Endothelial cell of umbilical vein (primary cell): ENCODE results near the gene DTNA. TPM values are rescaled to one million over a fixed set of nuclear protein-coding genes. Genes with fewer than 3 reads are reported as not detected.

ENCODE experiments used
- BruUV-seq: library from RNA; stranded (reverse); fragments of 400-500 nt; replicated peaks from 2 replicates; lab custom pipeline; 2021; lab: Mats Ljungman, UMichigan
- CTCF ChIA-PET: fragments of 300-600, 350-600 bp; sonication (Branson Sonifier 250); formaldehyde crosslinking; loops from one replicate; lab custom pipeline; 2021; ENCODE audit warnings: antibody characterized with exemption, inconsistent platforms; lab: Charles Lee
- POLR2A ChIA-PET: fragments of 300-600, 350-600 bp; sonication (Branson Sonifier 250); formaldehyde crosslinking; loops from one replicate; lab custom pipeline; 2021; ENCODE audit warnings: antibody characterized with exemption, inconsistent platforms; lab: Charles Lee
- DNase-seq: peaks from one replicate; pipeline ENCODE4 v3.0.0-alpha.2; 2011; ENCODE audit warnings: low read depth, low spot score
- FAIRE-seq: peaks from 2 replicates; lab custom pipeline; 2011; peaks lifted over from hg19 to GRCh38; lab: Jason Lieb, UNC
- H2AFZ ChIP-seq: 2 replicates; pipeline ENCODE4 v1.6.0; 2012; ENCODE audit warnings: low read depth, low read length, control low read depth, inconsistent platforms
- H3K27ac ChIP-seq: 2 replicates; pipeline ENCODE4 v1.5.1; 2011; ENCODE audit warnings: low read depth, mild to moderate bottlenecking, control low read depth, low read length, moderate library complexity; ENCODE audit not compliant: insufficient read depth
- H3K27me3 ChIP-seq, 2 experiments: 2 replicates each; pipeline versions ENCODE4 v1.6.0 to v1.6.1; 2011; ENCODE audit warnings: low read length in 2 of 2, mixed read lengths in 1 of 2; ENCODE audit not compliant: control insufficient read depth in 2 of 2, insufficient read depth in 2 of 2
- H3K36me3 ChIP-seq, 2 experiments: 2 replicates in 1 of 2; 3 replicates in 1 of 2; pipeline ENCODE4 v1.5.1; 2011; ENCODE audit warnings: low read length in 2 of 2, mild to moderate bottlenecking in 1 of 2, moderate library complexity in 1 of 2; ENCODE audit not compliant: control insufficient read depth in 2 of 2, insufficient read depth in 2 of 2; ENCODE audit errors: extremely low read depth in 1 of 2
- H3K4me1 ChIP-seq: 3 replicates; pipeline ENCODE4 v1.5.1; 2011; ENCODE audit warnings: mild to moderate bottlenecking, low read length; ENCODE audit not compliant: control insufficient read depth, insufficient read depth; ENCODE audit errors: extremely low read depth
- H3K4me2 ChIP-seq: 2 replicates; pipeline ENCODE4 v1.6.1; 2011; ENCODE audit warnings: low read length, control low read depth, mixed read lengths; ENCODE audit not compliant: insufficient read depth
- H3K4me3 ChIP-seq, 3 experiments: fragments of 200-600 bp in 1 of 3; sonication (generic), shearing (Covaris generic) in 1 of 3; replicated peaks in 1 of 3; 2 replicates each; pipeline ENCODE4 v1.5.1; 2011 to 2016; ENCODE audit warnings: control low read depth in 3 of 3, low read length in 3 of 3, mild to moderate bottlenecking in 2 of 3, inconsistent platforms in 1 of 3, low read depth in 1 of 3, moderate library complexity in 1 of 3; ENCODE audit not compliant: insufficient read depth in 1 of 3
- H3K79me2 ChIP-seq: 2 replicates; pipeline ENCODE4 v1.6.0; 2012; ENCODE audit warnings: low read length, inconsistent platforms; ENCODE audit not compliant: control insufficient read depth, insufficient read depth
- H3K9ac ChIP-seq: replicated peaks from 2 replicates; pipeline ENCODE3; 2011; ENCODE audit warnings: low read length, control low read depth; ENCODE audit not compliant: insufficient read depth; ENCODE audit errors: extremely low read depth
- H3K9me1 ChIP-seq: replicated peaks from 3 replicates; pipeline ENCODE4 v1.6.0; 2011; ENCODE audit warnings: mild to moderate bottlenecking, low read length; ENCODE audit not compliant: control insufficient read depth, insufficient read depth; ENCODE audit errors: extremely low read depth
- H3K9me3 ChIP-seq: replicated peaks from 2 replicates; pipeline ENCODE4 v1.5.1; 2012; ENCODE audit warnings: low read length, inconsistent platforms; ENCODE audit not compliant: control insufficient read depth, insufficient read depth
- H4K20me1 ChIP-seq: replicated peaks from 2 replicates; pipeline ENCODE3; 2011; ENCODE audit warnings: mild to moderate bottlenecking, low read length; ENCODE audit not compliant: control insufficient read depth, insufficient read depth; ENCODE audit errors: extremely low read depth
- EZH2 ChIP-seq: IDR thresholded peaks from 2 replicates; pipeline ENCODE4 v1.6.1; 2012; ENCODE audit warnings: borderline replicate concordance, low read depth, mild to moderate bottlenecking, moderate library complexity, low read length, inconsistent platforms; ENCODE audit not compliant: severe bottlenecking
- FOS ChIP-seq: IDR thresholded peaks from 2 replicates; pipeline ENCODE4 v1.6.1; 2011; ENCODE audit warnings: mild to moderate bottlenecking, low read length, moderate library complexity, borderline replicate concordance; ENCODE audit not compliant: insufficient read depth
- GATA2 ChIP-seq: IDR thresholded peaks from 2 replicates; pipeline ENCODE4 v1.7.0; 2011; ENCODE audit warnings: low read depth, mild to moderate bottlenecking, moderate library complexity, mixed read lengths, low read length; ENCODE audit not compliant: insufficient read length, insufficient read depth
- JUN ChIP-seq: IDR thresholded peaks from 2 replicates; pipeline ENCODE4 v1.6.1; 2011; ENCODE audit warnings: borderline replicate concordance, low read depth; ENCODE audit not compliant: insufficient read length, insufficient read depth
- MYC ChIP-seq: IDR thresholded peaks from one replicate; pipeline ENCODE4 v1.6.1; 2011; ENCODE audit warnings: mild to moderate bottlenecking, low read depth, low read length
- POLR2A ChIP-seq: IDR thresholded peaks from 2 replicates; pipeline ENCODE4 v1.6.1; 2012; ENCODE audit warnings: low read depth, mild to moderate bottlenecking, control low read depth, low read length
- POLR2AphosphoS5 ChIP-seq: IDR thresholded peaks from 2 replicates; pipeline ENCODE4 v1.6.1; 2012; ENCODE audit warnings: low read depth, mild to moderate bottlenecking, control low read depth, low read length, moderate library complexity; ENCODE audit not compliant: insufficient read depth
- dilution Hi-C: fragments of 300-500 bp; cut with MboI; formaldehyde crosslinking; loops from one replicate; pipeline ENCODE4 v1.15.0; 2019; ENCODE audit warnings: low sequenced_read_pairs; ENCODE audit not compliant: extremely low pct_ligation_motif_present
- intact Hi-C: fragments of 100-400 bp; cut with micrococcal nuclease; formaldehyde crosslinking; loops from one replicate; pipeline ENCODE4 v1.10.0; 2022
- polyA plus RNA-seq, 4 experiments: library from polyadenylated mRNA; depleted of rRNA in 3 of 4; stranded (reverse) in 3 of 4; unstranded in 1 of 4; fragments of >200 nt; gene quantifications; 2 replicates each; pipeline versions ENCODE4 v1.2.1 to v1.2.3, GENCODE V29; 2011 to 2012; ENCODE audit warnings: missing spikeins in 1 of 4
- total RNA-seq: library from RNA; stranded (reverse); gene quantifications from 2 replicates; pipeline ENCODE4 v1.2.3, GENCODE V29; 2021
- TF ChIP-seq, protein P1 (sequence below), 2 donors: IDR thresholded peaks; 1 replicate in 1 of 2; 2 replicates in 1 of 2; pipeline ENCODE4 v1.5.1; 2011; ENCODE audit warnings: low read length in 2 of 2, mild to moderate bottlenecking in 2 of 2, moderate library complexity in 2 of 2, control low read depth in 1 of 2, inconsistent platforms in 1 of 2, low read depth in 1 of 2; ENCODE audit not compliant: insufficient read depth in 1 of 2; ENCODE audit errors: extremely low read depth in 1 of 2
- TF ChIP-seq, protein P2 (sequence below): IDR thresholded peaks from 2 replicates; pipeline ENCODE4 v1.6.1; 2011; ENCODE audit not compliant: insufficient read depth, insufficient read length

The DTNA gene
- total and polyA plus RNA-seq, 2 donors (not counting 3 experiments of a cell fraction or from before 2014, with no cell fraction given): 6.6 to 15.3 TPM

- no peaks in the 10 kb centered on the region for H3K36me3 ChIP-seq
- H3K9me3 ChIP-seq: no peaks in the 10 kb centered on the region
- H3K79me2 ChIP-seq: no peaks in the 10 kb centered on the region
- H2AFZ ChIP-seq: no peak overlapping the region
- ChIA-PET CTCF (no interaction called here), POLR2A (no interaction called here)
- intact Hi-C loops: no loop called here
- TF ChIP-seq FOS (no peak), POLR2AphosphoS5 (no peak), MYC (no peak)
- no peak for FAIRE-seq
- no peak overlapping the region for H3K4me2 ChIP-seq
- BruUV-seq: no TSS peak
- no peaks in the 10 kb centered on the region for H3K27me3 ChIP-seq
- no peak for DNase-seq
- no peak overlapping the region for H3K27ac ChIP-seq
- H3K4me3 ChIP-seq: no peak overlapping the region
- dilution Hi-C loops: no loop called here
- no peaks in the 10 kb centered on the region for H3K4me1 ChIP-seq
- no peaks in the 10 kb centered on the region for H4K20me1 ChIP-seq
- no peaks in the 10 kb centered on the region for H3K9me1 ChIP-seq
- no peak overlapping the region for H3K9ac ChIP-seq
Measured at GRCh38 chr18:34875150-34875549, 165.1 kb downstream of the DTNA start.

GRCh38 chr18:34880403-34880802 is 170.3 kb downstream of the DTNA start:
- Histone ChIP-seq H4K20me1 (no peaks in the 10 kb centered on the region), H3K36me3 (no peaks in the 10 kb centered on the region), H3K27ac (no peak overlapping the region), H3K4me3 (no peak overlapping the region), H3K9me3 (no peaks in the 10 kb centered on the region), H3K79me2 (no peaks in the 10 kb centered on the region), H3K9me1 (no peaks in the 10 kb centered on the region), H3K4me2 (no peak overlapping the region), H3K27me3 (no peaks in the 10 kb centered on the region), H3K4me1 (no peaks in the 10 kb centered on the region), H3K9ac (no peak overlapping the region), H2AFZ (no peak overlapping the region)
- CTCF ChIA-PET: interaction anchor here (0.7 to 1.5 kb wide), 6 partner anchors 13 to 263 kb away, joined by 3 to 7 read pairs (median 4); no protein-coding TSS in a partner anchor
- POLR2A ChIA-PET: no interaction called here
- no peak for DNase-seq
- intact Hi-C loops: no loop called here
- no peak for FAIRE-seq
- no TSS peak for BruUV-seq
- TF ChIP-seq GATA2 (no peak), POLR2AphosphoS5 (no peak), FOS (no peak), POLR2A (no peak), JUN (no peak), EZH2 (no peak), MYC (no peak)
- TF ChIP-seq, protein P1, sequence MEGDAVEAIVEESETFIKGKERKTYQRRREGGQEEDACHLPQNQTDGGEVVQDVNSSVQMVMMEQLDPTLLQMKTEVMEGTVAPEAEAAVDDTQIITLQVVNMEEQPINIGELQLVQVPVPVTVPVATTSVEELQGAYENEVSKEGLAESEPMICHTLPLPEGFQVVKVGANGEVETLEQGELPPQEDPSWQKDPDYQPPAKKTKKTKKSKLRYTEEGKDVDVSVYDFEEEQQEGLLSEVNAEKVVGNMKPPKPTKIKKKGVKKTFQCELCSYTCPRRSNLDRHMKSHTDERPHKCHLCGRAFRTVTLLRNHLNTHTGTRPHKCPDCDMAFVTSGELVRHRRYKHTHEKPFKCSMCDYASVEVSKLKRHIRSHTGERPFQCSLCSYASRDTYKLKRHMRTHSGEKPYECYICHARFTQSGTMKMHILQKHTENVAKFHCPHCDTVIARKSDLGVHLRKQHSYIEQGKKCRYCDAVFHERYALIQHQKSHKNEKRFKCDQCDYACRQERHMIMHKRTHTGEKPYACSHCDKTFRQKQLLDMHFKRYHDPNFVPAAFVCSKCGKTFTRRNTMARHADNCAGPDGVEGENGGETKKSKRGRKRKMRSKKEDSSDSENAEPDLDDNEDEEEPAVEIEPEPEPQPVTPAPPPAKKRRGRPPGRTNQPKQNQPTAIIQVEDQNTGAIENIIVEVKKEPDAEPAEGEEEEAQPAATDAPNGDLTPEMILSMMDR (IDR thresholded peaks at IDR 0.05; ENCODE audit: extremely low read depth in 1 of 2, insufficient read depth in 1 of 2, low read depth in 1 of 2, low read length in 2 of 2): no peak
- TF ChIP-seq, protein P2, sequence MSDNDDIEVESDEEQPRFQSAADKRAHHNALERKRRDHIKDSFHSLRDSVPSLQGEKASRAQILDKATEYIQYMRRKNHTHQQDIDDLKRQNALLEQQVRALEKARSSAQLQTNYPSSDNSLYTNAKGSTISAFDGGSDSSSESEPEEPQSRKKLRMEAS: no peak
- dilution Hi-C loops: no loop called here
